HG03354 (cell line): ENCODE results near the gene CADM1.

ENCODE experiments used
- ATAC-seq: cut with Tn5 transposase; IDR thresholded peaks from one replicate; pipeline ENCODE4 v1.9.1; 2021; ENCODE audit warnings: mild to moderate bottlenecking; ENCODE audit not compliant: unreplicated experiment, poor library complexity, severe bottlenecking

Gene CADM1

GRCh38 chr11:115418081-115418480, 86.1 kb downstream of the CADM1 start:
- ATAC-seq: no peak

- no peak for ATAC-seq
Measured at GRCh38 chr11:115411120-115411519, 93.1 kb downstream of the CADM1 start.

- ATAC-seq: no peak
Measured at GRCh38 chr11:115409691-115410220, 94.5 kb downstream of the CADM1 start.

GRCh38 chr11:115409116-115409670, 95.0 kb downstream of the CADM1 start:
- ATAC-seq: no peak

GRCh38 chr11:115408036-115408921, 95.9 kb downstream of the CADM1 start:
- ATAC-seq: no peak

GRCh38 chr11:115407496-115407895, 96.7 kb downstream of the CADM1 start:
- no peak for ATAC-seq

GRCh38 chr11:115406404-115406803, 97.8 kb downstream of the CADM1 start:
- no peak for ATAC-seq

GRCh38 chr11:115398333-115399080, 105.7 kb downstream of the CADM1 start:
- ATAC-seq: no peak

GRCh38 chr11:115396533-115396932, 107.7 kb downstream of the CADM1 start:
- no peak for ATAC-seq

GRCh38 chr11:115393950-115394349, 110.3 kb downstream of the CADM1 start:
- no peak for ATAC-seq

- no peak for ATAC-seq
Measured at GRCh38 chr11:115391598-115391997, 112.6 kb downstream of the CADM1 start.

- ATAC-seq: no peak
Measured at GRCh38 chr11:115391160-115391559, 113.1 kb downstream of the CADM1 start.

- ATAC-seq: no peak
Measured at GRCh38 chr11:115390441-115390840, 113.8 kb downstream of the CADM1 start.

- no peak for ATAC-seq
Measured at GRCh38 chr11:115389790-115390189, 114.4 kb downstream of the CADM1 start.

- ATAC-seq: no peak
Measured at GRCh38 chr11:115385226-115385625, 119.0 kb downstream of the CADM1 start.

- no peak for ATAC-seq
Measured at GRCh38 chr11:115384236-115384635, 120.0 kb downstream of the CADM1 start.

- no peak for ATAC-seq
Measured at GRCh38 chr11:115383431-115383830, 120.8 kb downstream of the CADM1 start.

- peak; percentile 70 for ATAC-seq
Measured at GRCh38 chr11:115379528-115379927, 124.7 kb downstream of the CADM1 start.

GRCh38 chr11:115378557-115378956, 125.7 kb downstream of the CADM1 start:
- no peak for ATAC-seq

GRCh38 chr11:115377882-115378296, 126.3 kb downstream of the CADM1 start:
- no peak for ATAC-seq
